Type B pancreatic cell (in vitro differentiated cells): ENCODE measurements around the gene ANKS3. TPM values are rescaled to one million over a fixed set of nuclear protein-coding genes. Genes with fewer than 3 reads are reported as not detected.

ENCODE experiments used
- DNase-seq: peaks from one replicate; pipeline ENCODE4 v3.0.0; 2021; ENCODE audit warnings: mixed read lengths; ENCODE audit not compliant: unreplicated experiment; ENCODE audit errors: extremely low spot score
- H3K27ac Mint-ChIP-seq: 2 replicates; pipeline ENCODE4 v1.8.0; 2021; ENCODE audit warnings: mild to moderate bottlenecking, mixed read lengths
- H3K27me3 Mint-ChIP-seq: 2 replicates; pipeline ENCODE4 v1.8.0; 2021; ENCODE audit warnings: mixed read lengths
- H3K36me3 Mint-ChIP-seq: 2 replicates; pipeline ENCODE4 v1.8.0; 2021; ENCODE audit warnings: mixed read lengths
- H3K4me1 Mint-ChIP-seq: one replicate; pipeline ENCODE4 v1.8.0; 2021; ENCODE audit warnings: mixed read lengths; ENCODE audit not compliant: unreplicated experiment
- H3K4me3 Mint-ChIP-seq: 2 replicates; pipeline ENCODE4 v1.8.0; 2021; ENCODE audit warnings: mild to moderate bottlenecking, mixed read lengths
- H3K9me3 Mint-ChIP-seq: 2 replicates; pipeline ENCODE4 v1.8.0; 2021; ENCODE audit warnings: mixed read lengths
- total RNA-seq: library from RNA; stranded (reverse); gene quantifications from 2 replicates; pipeline ENCODE4 v1.2.1, GENCODE V29; 2021; ENCODE audit warnings: low replicate concordance
- TF ChIP-seq, protein P1 (sequence below): fragments of 200-600 bp; sonication (generic); conservative IDR thresholded peaks from 2 replicates; pipeline ENCODE4 v1.5.0; 2021; ENCODE audit warnings: antibody characterized with exemption, mild to moderate bottlenecking

ANKS3 gene
- total RNA-seq, 1 donor from 2014 or later, result 36.7 TPM

DNA sequence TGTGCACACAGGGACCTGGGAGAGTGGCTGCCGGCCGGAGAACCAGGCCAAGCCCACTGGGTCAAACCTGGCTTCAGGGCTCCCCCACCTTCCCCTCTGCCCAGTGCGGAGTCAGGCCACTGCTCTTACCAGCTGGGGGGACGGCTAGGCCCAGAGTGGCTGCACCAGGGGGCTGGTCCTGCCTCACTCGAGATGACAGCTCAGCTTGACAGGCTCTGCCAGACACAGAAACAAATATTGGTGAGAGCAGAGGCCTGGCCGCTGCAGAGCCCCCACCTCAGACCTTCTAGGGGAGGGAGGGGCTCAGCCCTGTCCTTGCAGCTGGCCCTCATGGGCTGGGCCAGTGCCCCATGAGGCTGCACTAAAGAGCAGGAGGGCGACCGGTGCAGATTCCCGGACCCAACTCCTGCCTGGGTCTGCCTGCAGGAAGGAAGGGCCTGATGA, 36.2 kb downstream of the ANKS3 start:
- Mint-ChIP-seq H3K4me1 (no peaks in the 10 kb centered on the region), H3K27ac (no peak overlapping the region), H3K4me3 (no peak overlapping the region), H3K36me3 (no peaks in the 10 kb centered on the region), H3K27me3 (no peaks in the 10 kb centered on the region), H3K9me3 (no peaks in the 10 kb centered on the region)
- DNase-seq, result peak; percentile 68
- TF ChIP-seq, protein P1, sequence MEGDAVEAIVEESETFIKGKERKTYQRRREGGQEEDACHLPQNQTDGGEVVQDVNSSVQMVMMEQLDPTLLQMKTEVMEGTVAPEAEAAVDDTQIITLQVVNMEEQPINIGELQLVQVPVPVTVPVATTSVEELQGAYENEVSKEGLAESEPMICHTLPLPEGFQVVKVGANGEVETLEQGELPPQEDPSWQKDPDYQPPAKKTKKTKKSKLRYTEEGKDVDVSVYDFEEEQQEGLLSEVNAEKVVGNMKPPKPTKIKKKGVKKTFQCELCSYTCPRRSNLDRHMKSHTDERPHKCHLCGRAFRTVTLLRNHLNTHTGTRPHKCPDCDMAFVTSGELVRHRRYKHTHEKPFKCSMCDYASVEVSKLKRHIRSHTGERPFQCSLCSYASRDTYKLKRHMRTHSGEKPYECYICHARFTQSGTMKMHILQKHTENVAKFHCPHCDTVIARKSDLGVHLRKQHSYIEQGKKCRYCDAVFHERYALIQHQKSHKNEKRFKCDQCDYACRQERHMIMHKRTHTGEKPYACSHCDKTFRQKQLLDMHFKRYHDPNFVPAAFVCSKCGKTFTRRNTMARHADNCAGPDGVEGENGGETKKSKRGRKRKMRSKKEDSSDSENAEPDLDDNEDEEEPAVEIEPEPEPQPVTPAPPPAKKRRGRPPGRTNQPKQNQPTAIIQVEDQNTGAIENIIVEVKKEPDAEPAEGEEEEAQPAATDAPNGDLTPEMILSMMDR, result no peak

GRCh38 chr16:4696905-4697847, 36.9 kb downstream of the ANKS3 start:
- H3K27ac Mint-ChIP-seq, result no peak overlapping the region
- H3K36me3 Mint-ChIP-seq, result no peaks in the 10 kb centered on the region
- TF ChIP-seq, protein P1, result no peak
- H3K27me3 Mint-ChIP-seq, result no peaks in the 10 kb centered on the region
- H3K4me3 Mint-ChIP-seq, result peak overlapping the region; percentile 39
- H3K9me3 Mint-ChIP-seq, result no peaks in the 10 kb centered on the region
- no peak for DNase-seq
- H3K4me1 Mint-ChIP-seq, result no peaks in the 10 kb centered on the region

GRCh38 chr16:4696172-4696904, 37.7 kb downstream of the ANKS3 start:
- no peaks in the 10 kb centered on the region for H3K4me1 Mint-ChIP-seq
- H3K36me3 Mint-ChIP-seq, result no peaks in the 10 kb centered on the region
- no peak overlapping the region for H3K27ac Mint-ChIP-seq
- no peak for DNase-seq
- no peaks in the 10 kb centered on the region for H3K9me3 Mint-ChIP-seq
- no peaks in the 10 kb centered on the region for H3K27me3 Mint-ChIP-seq
- TF ChIP-seq, protein P1, result no peak
- H3K4me3 Mint-ChIP-seq, result peak overlapping the region; percentile 39

- Mint-ChIP-seq H3K36me3 (no peaks in the 10 kb centered on the region), H3K9me3 (no peaks in the 10 kb centered on the region), H3K4me3 (peak overlapping the region; percentile 86), H3K27ac (peak overlapping the region; percentile 41), H3K27me3 (no peaks in the 10 kb centered on the region), H3K4me1 (no peaks in the 10 kb centered on the region)
- DNase-seq, result no peak
- TF ChIP-seq, protein P1, result no peak
Measured at GRCh38 chr16:4695473-4696171, 38.4 kb downstream of the ANKS3 start.

- H3K36me3 Mint-ChIP-seq, result no peaks in the 10 kb centered on the region
- H3K4me3 Mint-ChIP-seq, result peak overlapping the region; percentile 86
- H3K9me3 Mint-ChIP-seq, result no peaks in the 10 kb centered on the region
- H3K27ac Mint-ChIP-seq, result peak overlapping the region; percentile 41
- no peak for DNase-seq
- H3K27me3 Mint-ChIP-seq, result no peaks in the 10 kb centered on the region
- H3K4me1 Mint-ChIP-seq, result no peaks in the 10 kb centered on the region
- TF ChIP-seq, protein P1, result no peak
Measured at GRCh38 chr16:4694642-4695451, 39.2 kb downstream of the ANKS3 start.
